ENCODE measurements around the gene RAB11FIP2. TPM values are rescaled to one million over a fixed set of nuclear protein-coding genes. Genes with fewer than 3 reads are reported as not detected.

The RAB11FIP2 gene
- total RNA-seq, 1 donor from 2014 or later = 4.2 TPM

- ATAC-seq (no peak), DNase-seq (ENCODE audit: low spot score) (no peak)
Measured at GRCh38 chr10:117983961-117984360, 62.8 kb downstream of the RAB11FIP2 start.

GRCh38 chr10:117980755-117981702 is 65.7 kb downstream of the RAB11FIP2 start:
- DNase-seq (ENCODE audit: low spot score) (no peak), ATAC-seq (no peak)

DNA sequence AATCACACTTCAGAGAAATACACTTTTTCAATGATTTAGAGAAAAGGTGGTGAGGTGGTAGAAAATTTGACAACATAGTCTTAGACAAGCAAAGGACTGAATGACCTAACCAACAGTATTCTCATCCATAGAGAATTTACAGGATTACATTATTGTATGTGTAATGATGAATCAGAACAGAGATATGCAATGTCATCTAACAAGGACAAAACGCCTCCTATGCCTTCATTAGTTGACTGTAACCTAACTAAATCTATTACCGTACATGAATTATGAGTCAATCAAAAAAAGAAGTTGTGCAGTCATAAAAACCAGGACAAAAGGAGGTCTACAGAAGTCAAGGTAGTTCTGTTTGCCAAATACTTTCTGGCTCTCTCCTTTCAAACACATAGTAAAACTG is 66.5 kb downstream of the RAB11FIP2 start:
- ATAC-seq (no peak), DNase-seq (ENCODE audit: low spot score) (no peak)

DNA sequence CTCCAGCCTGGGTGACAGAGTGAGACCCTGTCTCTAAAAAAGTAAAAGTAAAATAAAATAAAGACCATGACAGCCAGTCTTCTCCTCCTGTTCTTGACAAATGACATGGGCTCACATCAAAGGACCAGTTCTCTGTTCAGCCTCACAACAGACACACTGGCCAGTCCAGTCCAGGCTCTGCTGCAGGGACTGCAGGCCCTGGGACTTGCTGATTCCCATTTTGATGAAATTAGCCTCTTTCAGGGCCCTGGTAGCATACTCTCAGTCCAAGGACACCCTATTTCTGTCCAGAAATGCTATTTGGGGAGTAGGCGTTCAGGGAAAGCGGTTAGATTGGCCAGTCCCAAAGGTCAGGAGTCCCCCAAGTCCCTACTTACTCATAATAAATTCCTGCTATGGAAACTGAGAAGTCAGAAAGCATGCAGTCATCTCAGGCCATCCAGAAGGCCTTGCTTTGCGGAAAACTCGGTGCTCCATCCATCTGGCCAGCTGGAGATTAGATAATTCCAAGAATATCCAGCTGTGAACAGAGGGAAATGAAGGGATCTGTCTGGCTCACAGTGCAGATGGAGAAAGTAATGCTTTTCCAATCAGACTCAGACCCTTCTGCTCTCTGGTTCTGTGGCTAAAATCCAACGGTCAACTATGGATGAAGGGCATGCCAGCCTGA is 74.4 kb downstream of the RAB11FIP2 start:
- ATAC-seq (no peak), DNase-seq (ENCODE audit: low spot score) (no peak)

DNA sequence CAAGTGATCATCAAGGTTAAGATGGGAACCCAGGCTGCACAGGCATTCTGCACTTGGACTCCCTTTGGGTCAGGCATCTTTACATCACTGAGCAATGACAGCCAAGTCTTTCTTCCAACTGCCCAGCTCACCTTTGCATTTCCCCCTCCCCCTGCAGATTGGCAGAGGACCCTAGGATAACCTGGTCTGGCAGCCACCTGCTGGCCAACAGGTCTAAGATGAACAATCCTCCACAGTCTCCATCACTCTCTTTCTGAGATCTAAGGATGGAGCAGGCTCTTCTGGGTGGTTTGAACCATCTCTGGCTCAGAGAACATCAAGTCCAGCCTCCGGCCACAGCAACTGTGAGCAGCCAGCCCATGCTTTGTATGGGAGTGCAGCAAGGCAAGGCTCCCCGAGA is 75.8 kb downstream of the RAB11FIP2 start:
- no peak for ATAC-seq
- no peak for DNase-seq (ENCODE audit: low spot score)

DNA sequence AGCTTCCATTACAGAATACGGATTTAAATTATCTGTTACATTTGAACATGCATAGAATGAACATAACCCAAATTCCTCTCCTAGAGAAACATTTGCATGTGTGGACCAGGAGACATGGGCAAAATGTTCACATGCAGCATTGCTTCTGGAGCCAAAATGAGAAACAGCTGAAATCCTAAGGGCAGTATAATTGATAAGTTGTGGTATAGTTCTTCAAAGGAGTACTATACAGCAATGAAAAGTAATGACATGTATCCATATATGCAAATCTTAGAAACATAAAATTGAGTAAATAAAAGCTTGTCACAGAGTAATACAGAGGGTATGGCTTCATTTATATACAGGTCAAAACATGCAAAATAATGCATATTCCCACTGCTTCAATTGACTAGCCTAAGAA is 77.1 kb downstream of the RAB11FIP2 start:
- no peak for DNase-seq (ENCODE audit: low spot score)
- ATAC-seq = no peak

DNA sequence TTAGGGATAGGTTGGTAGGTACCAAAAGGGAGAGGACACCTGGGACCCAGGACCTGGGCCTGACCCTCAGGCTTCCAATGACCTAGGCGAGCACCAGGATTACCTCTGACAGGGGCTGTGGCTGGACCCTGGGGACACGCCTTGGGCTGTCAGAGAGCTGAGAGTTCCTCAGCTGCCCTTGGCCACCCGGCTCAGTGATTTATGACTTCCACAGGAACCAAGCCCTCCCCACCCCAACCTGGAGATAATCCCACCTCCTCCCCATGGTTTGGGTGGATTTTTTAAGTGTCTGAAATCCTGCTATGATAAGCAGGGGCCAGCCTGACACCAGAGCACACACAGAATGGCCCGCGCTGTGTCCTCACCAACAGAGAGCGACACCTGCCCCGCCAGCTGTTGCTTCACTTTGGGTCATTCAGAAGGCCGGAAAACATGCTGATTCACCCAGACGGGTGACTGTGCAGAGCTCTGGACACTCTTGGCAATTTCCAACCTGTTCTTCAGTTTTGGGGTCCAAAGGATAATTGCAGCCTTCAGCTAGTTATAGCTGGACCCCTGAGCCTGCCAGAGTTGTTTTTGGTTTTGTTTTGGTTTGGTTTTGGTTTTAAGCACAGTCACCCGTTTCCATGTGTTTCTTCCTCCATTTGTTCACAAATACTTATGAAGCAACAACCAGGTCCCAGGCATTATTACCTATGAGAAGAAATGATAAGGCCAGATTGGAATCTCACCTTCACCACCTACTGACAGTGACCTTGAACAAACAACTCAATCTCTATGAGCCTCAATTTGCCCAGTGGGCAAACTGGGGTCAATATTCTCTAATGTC is 78.2 kb downstream of the RAB11FIP2 start:
- no peak for ATAC-seq
- DNase-seq (ENCODE audit: low spot score) = no peak

GRCh38 chr10:117967149-117967650 is 79.5 kb downstream of the RAB11FIP2 start:
- no peak for ATAC-seq
- DNase-seq (ENCODE audit: low spot score) = no peak

GRCh38 chr10:117965984-117966383 is 80.8 kb downstream of the RAB11FIP2 start:
- DNase-seq (ENCODE audit: low spot score) (no peak), ATAC-seq (no peak)

- ATAC-seq (no peak), DNase-seq (ENCODE audit: low spot score) (no peak)
Measured at GRCh38 chr10:117964536-117964935, 82.2 kb downstream of the RAB11FIP2 start.

DNA sequence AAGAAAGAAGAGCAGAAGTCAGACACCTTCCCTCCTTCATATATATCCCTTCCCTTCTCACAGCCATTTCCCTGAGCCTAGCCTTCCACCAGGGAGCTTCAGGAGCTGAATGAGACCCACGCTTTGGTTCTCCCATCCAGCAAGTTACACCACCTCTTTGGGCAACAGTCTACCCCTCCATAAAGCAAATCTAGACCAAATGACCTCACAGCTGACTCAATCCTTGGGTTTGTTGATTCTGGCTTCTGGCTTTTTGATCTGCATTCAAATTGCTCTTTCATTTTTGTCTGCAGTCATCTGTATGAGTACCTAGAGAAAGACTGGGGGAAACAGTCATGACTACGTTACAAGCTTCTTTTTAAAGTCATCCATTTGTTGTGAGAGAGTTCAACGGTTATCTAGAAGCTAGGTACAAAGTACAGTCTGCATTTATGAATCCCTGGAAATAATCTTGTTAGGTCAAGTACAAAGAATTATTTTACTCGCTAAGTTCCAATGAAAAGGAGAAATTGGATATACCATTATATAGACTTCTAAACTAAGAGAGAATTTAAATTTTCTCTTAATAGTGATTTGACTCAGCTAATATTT is 86.3 kb downstream of the RAB11FIP2 start:
- DNase-seq (ENCODE audit: low spot score) = no peak
- ATAC-seq = no peak

GRCh38 chr10:117956972-117957371 is 89.8 kb downstream of the RAB11FIP2 start:
- no peak for ATAC-seq
- no peak for DNase-seq (ENCODE audit: low spot score)

DNA sequence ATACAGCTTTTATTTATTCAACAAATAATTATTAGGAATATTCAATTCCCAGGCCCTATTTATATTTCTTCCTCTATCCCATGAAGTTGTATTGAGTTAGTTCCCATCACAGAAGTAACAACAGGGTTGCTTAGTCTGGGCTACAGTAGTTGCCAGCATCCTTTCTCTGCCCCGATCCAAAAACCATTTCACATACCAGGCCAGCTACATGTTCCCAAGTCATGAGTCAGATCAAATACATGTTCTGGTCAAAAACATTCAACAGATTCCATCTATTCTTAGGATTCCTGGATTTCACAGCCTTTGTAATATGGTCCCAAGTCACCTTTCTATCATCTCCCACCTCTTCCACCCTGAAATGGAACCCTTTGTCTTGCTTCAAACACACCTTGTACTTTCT is 91.6 kb downstream of the RAB11FIP2 start:
- DNase-seq (ENCODE audit: low spot score) (no peak), ATAC-seq (no peak)
